Measurements from ENCODE around the gene PHF3.

The PHF3 gene

GRCh38 chr6:63759605-63760105 is 124.1 kb downstream of the PHF3 start:
- intact Hi-C loops (cut with DNase I), result loop anchor here (5.0 kb wide), 1 partner anchor 122 kb away; the partner anchor contains the start of gene PHF3
- DNase-seq, result no peak

- intact Hi-C loops (cut with DNase I), result loop anchor here (5.0 kb wide), 1 partner anchor 123 kb away; the partner anchor contains the start of gene PHF3
- no peak for DNase-seq
Measured at GRCh38 chr6:63760199-63760598, 124.6 kb downstream of the PHF3 start.

GRCh38 chr6:63764318-63764916 is 128.8 kb downstream of the PHF3 start:
- DNase-seq, result no peak
- intact Hi-C loops (cut with DNase I), result loop anchor here (1.0 to 5.0 kb wide), 4 partner anchors 74 to 412 kb away; partner anchors contain the start of gene PHF3

Data from posterior cingulate gyrus (tissue), 11 donors.